Measurements from ENCODE around the gene PHF21A. TPM values are rescaled to one million over a fixed set of nuclear protein-coding genes. Genes with fewer than 3 reads are reported as not detected.

Gene PHF21A
- total RNA-seq, 2 donors from 2014 or later = 69.2 to 70.2 TPM

- no peak overlapping the region for H3K4me3 Mint-ChIP-seq
- ATAC-seq (replicated peaks in 1 of 2) (peak in 1 of 2 donors; percentile 36), DNase-seq (no peak)
These were observed 63.8 kb downstream of the PHF21A start for GRCh38 chr11:46057489-46057888.

GRCh38 chr11:46055371-46055770 lies 65.9 kb downstream of the PHF21A start:
- ATAC-seq (replicated peaks in 1 of 2) = no peak
- Mint-ChIP-seq H3K36me3 (ENCODE audit: insufficient read depth in 2 of 2) (peaks cover 0 to 6% of the 10 kb centered on the region in 2 donors), H3K27me3 (ENCODE audit: low read depth) (no peaks in the 10 kb centered on the region), H3K4me3 (no peak overlapping the region), H3K4me1 (ENCODE audit: low read depth) (peaks cover 21% of the 10 kb centered on the region), H3K27ac (no peak overlapping the region), H3K9me3 (no peaks in the 10 kb centered on the region)
- DNase-seq = no peak

More at GRCh38 chr11:46057489-46057888, 63.8 kb downstream of the PHF21A start:
- H3K9me3 Mint-ChIP-seq = no peaks in the 10 kb centered on the region
- peak overlapping the region; percentile 15 for H3K27ac Mint-ChIP-seq
- peaks cover 2 to 4% of the 10 kb centered on the region in 2 donors for H3K36me3 Mint-ChIP-seq (ENCODE audit: insufficient read depth in 2 of 2)
- H3K27me3 Mint-ChIP-seq (ENCODE audit: low read depth) = no peaks in the 10 kb centered on the region
- peaks cover 21% of the 10 kb centered on the region for H3K4me1 Mint-ChIP-seq (ENCODE audit: low read depth)

- Mint-ChIP-seq H3K4me1 (ENCODE audit: low read depth) (peaks cover 7% of the 10 kb centered on the region), H3K27me3 (ENCODE audit: low read depth) (no peaks in the 10 kb centered on the region), H3K36me3 (ENCODE audit: insufficient read depth in 2 of 2) (peaks cover 2 to 13% of the 10 kb centered on the region in 2 donors), H3K27ac (no peak overlapping the region), H3K4me3 (no peak overlapping the region), H3K9me3 (no peaks in the 10 kb centered on the region)
- DNase-seq = no peak
- ATAC-seq (replicated peaks in 1 of 2) = no peak
These were observed 70.2 kb downstream of the PHF21A start for GRCh38 chr11:46051102-46051501.

- Mint-ChIP-seq H3K4me1 (ENCODE audit: low read depth) (peaks cover 10% of the 10 kb centered on the region), H3K27me3 (ENCODE audit: low read depth) (no peaks in the 10 kb centered on the region), H3K4me3 (no peak overlapping the region), H3K27ac (no peak overlapping the region), H3K9me3 (no peaks in the 10 kb centered on the region), H3K36me3 (ENCODE audit: insufficient read depth in 2 of 2) (peaks cover 2 to 13% of the 10 kb centered on the region in 2 donors)
- no peak for ATAC-seq (replicated peaks in 1 of 2)
- no peak for DNase-seq
These were observed 70.6 kb downstream of the PHF21A start for GRCh38 chr11:46050662-46051061.

- Mint-ChIP-seq H3K36me3 (ENCODE audit: insufficient read depth in 2 of 2) (peaks cover 2 to 13% of the 10 kb centered on the region in 2 donors), H3K27ac (no peak overlapping the region), H3K9me3 (no peaks in the 10 kb centered on the region), H3K4me1 (ENCODE audit: low read depth) (peaks cover 10% of the 10 kb centered on the region), H3K27me3 (ENCODE audit: low read depth) (no peaks in the 10 kb centered on the region), H3K4me3 (no peak overlapping the region)
- DNase-seq (no peak), ATAC-seq (replicated peaks in 1 of 2) (no peak)
These were observed 71.2 kb downstream of the PHF21A start for GRCh38 chr11:46050003-46050461.

GRCh38 chr11:46049325-46049897 lies 71.8 kb downstream of the PHF21A start:
- Mint-ChIP-seq H3K27ac (no peak overlapping the region), H3K36me3 (ENCODE audit: insufficient read depth in 2 of 2) (peaks cover 2 to 13% of the 10 kb centered on the region in 2 donors)

GRCh38 chr11:46048198-46048597 lies 73.1 kb downstream of the PHF21A start:
- Mint-ChIP-seq H3K36me3 (ENCODE audit: insufficient read depth in 2 of 2) (peaks cover 2 to 10% of the 10 kb centered on the region in 2 donors), H3K9me3 (no peaks in the 10 kb centered on the region), H3K4me3 (no peak overlapping the region), H3K27ac (no peak overlapping the region), H3K4me1 (ENCODE audit: low read depth) (peaks cover 10% of the 10 kb centered on the region), H3K27me3 (ENCODE audit: low read depth) (no peaks in the 10 kb centered on the region)
- no peak for DNase-seq
- no peak for ATAC-seq (replicated peaks in 1 of 2)

More at GRCh38 chr11:46049325-46049897, 71.8 kb downstream of the PHF21A start:
- Mint-ChIP-seq H3K9me3 (no peaks in the 10 kb centered on the region), H3K27me3 (ENCODE audit: low read depth) (no peaks in the 10 kb centered on the region), H3K4me3 (no peak overlapping the region), H3K4me1 (ENCODE audit: low read depth) (peaks cover 10% of the 10 kb centered on the region)
- DNase-seq (no peak), ATAC-seq (replicated peaks in 1 of 2) (no peak)

- no peak overlapping the region for H3K4me3 Mint-ChIP-seq
- H3K9me3 Mint-ChIP-seq = no peaks in the 10 kb centered on the region
- ATAC-seq (replicated peaks in 1 of 2) = no peak
These were observed 73.7 kb downstream of the PHF21A start for GRCh38 chr11:46047520-46047919.

GRCh38 chr11:46045811-46046210 lies 75.4 kb downstream of the PHF21A start:
- no peak overlapping the region for H3K27ac Mint-ChIP-seq
- peaks cover 21% of the 10 kb centered on the region for H3K4me1 Mint-ChIP-seq (ENCODE audit: low read depth)
- H3K9me3 Mint-ChIP-seq = no peaks in the 10 kb centered on the region
- no peaks in the 10 kb centered on the region for H3K27me3 Mint-ChIP-seq (ENCODE audit: low read depth)
- no peak overlapping the region for H3K4me3 Mint-ChIP-seq
- H3K36me3 Mint-ChIP-seq (ENCODE audit: insufficient read depth in 2 of 2) = peaks cover 2 to 9% of the 10 kb centered on the region in 2 donors
- DNase-seq (no peak), ATAC-seq (replicated peaks in 1 of 2) (no peak)

More at GRCh38 chr11:46047520-46047919, 73.7 kb downstream of the PHF21A start:
- H3K27me3 Mint-ChIP-seq (ENCODE audit: low read depth) = no peaks in the 10 kb centered on the region
- H3K27ac Mint-ChIP-seq = no peak overlapping the region
- peaks cover 10% of the 10 kb centered on the region for H3K4me1 Mint-ChIP-seq (ENCODE audit: low read depth)
- H3K36me3 Mint-ChIP-seq (ENCODE audit: insufficient read depth in 2 of 2) = peaks cover 2 to 10% of the 10 kb centered on the region in 2 donors
- DNase-seq = no peak

- Mint-ChIP-seq H3K27ac (no peak overlapping the region), H3K9me3 (no peaks in the 10 kb centered on the region), H3K4me1 (ENCODE audit: low read depth) (peaks cover 30% of the 10 kb centered on the region), H3K27me3 (ENCODE audit: low read depth) (no peaks in the 10 kb centered on the region), H3K4me3 (no peak overlapping the region), H3K36me3 (ENCODE audit: insufficient read depth in 2 of 2) (peaks cover 2 to 5% of the 10 kb centered on the region in 2 donors)
- DNase-seq (no peak), ATAC-seq (replicated peaks in 1 of 2) (no peak)
These were observed 76.7 kb downstream of the PHF21A start for GRCh38 chr11:46044601-46045000.

- DNase-seq (no peak), ATAC-seq (replicated peaks in 1 of 2) (no peak)
- Mint-ChIP-seq H3K36me3 (ENCODE audit: insufficient read depth in 2 of 2) (no peaks in the 10 kb centered on the region), H3K4me3 (no peak overlapping the region), H3K4me1 (ENCODE audit: low read depth) (peaks cover 29% of the 10 kb centered on the region), H3K27ac (no peak overlapping the region), H3K27me3 (ENCODE audit: low read depth) (no peaks in the 10 kb centered on the region), H3K9me3 (no peaks in the 10 kb centered on the region)
These were observed 81.3 kb downstream of the PHF21A start for GRCh38 chr11:46039990-46040389.

- no peaks in the 10 kb centered on the region for H3K9me3 Mint-ChIP-seq
- no peak overlapping the region for H3K4me3 Mint-ChIP-seq
- DNase-seq = no peak
- H3K27me3 Mint-ChIP-seq (ENCODE audit: low read depth) = no peaks in the 10 kb centered on the region
- ATAC-seq (replicated peaks in 1 of 2) = no peak
- H3K4me1 Mint-ChIP-seq (ENCODE audit: low read depth) = peaks cover 29% of the 10 kb centered on the region
- H3K27ac Mint-ChIP-seq = no peak overlapping the region
- no peaks in the 10 kb centered on the region for H3K36me3 Mint-ChIP-seq (ENCODE audit: insufficient read depth in 2 of 2)
These were observed 82.7 kb downstream of the PHF21A start for GRCh38 chr11:46038529-46038928.

GRCh38 chr11:46036969-46037368 lies 84.3 kb downstream of the PHF21A start:
- Mint-ChIP-seq H3K4me1 (ENCODE audit: low read depth) (peaks cover 29% of the 10 kb centered on the region), H3K27ac (no peak overlapping the region), H3K4me3 (no peak overlapping the region), H3K9me3 (no peaks in the 10 kb centered on the region), H3K36me3 (ENCODE audit: insufficient read depth in 2 of 2) (no peaks in the 10 kb centered on the region), H3K27me3 (ENCODE audit: low read depth) (no peaks in the 10 kb centered on the region)
- no peak for ATAC-seq (replicated peaks in 1 of 2)
- DNase-seq = no peak

GRCh38 chr11:46036009-46036408 lies 85.2 kb downstream of the PHF21A start:
- H3K27me3 Mint-ChIP-seq (ENCODE audit: low read depth) = no peaks in the 10 kb centered on the region
- H3K9me3 Mint-ChIP-seq = no peaks in the 10 kb centered on the region
- ATAC-seq (replicated peaks in 1 of 2) (peak; percentile 75 to 88), DNase-seq (no peak)
- H3K27ac Mint-ChIP-seq = no peak overlapping the region
- H3K4me3 Mint-ChIP-seq = no peak overlapping the region
- no peaks in the 10 kb centered on the region for H3K36me3 Mint-ChIP-seq (ENCODE audit: insufficient read depth in 2 of 2)
- H3K4me1 Mint-ChIP-seq (ENCODE audit: low read depth) = peaks cover 20% of the 10 kb centered on the region
